GM21367 (cell line): ENCODE measurements around the gene HBS1L.

Source experiments
- ATAC-seq: cut with Tn5 transposase; IDR thresholded peaks from one replicate; pipeline ENCODE4 v1.9.1; 2021; ENCODE audit not compliant: unreplicated experiment

The HBS1L gene

GRCh38 chr6:135038335-135038734 is 16.3 kb downstream of the HBS1L start:
- no peak for ATAC-seq

- no peak for ATAC-seq
Observed at GRCh38 chr6:135037541-135037940, 17.1 kb downstream of the HBS1L start.

DNA sequence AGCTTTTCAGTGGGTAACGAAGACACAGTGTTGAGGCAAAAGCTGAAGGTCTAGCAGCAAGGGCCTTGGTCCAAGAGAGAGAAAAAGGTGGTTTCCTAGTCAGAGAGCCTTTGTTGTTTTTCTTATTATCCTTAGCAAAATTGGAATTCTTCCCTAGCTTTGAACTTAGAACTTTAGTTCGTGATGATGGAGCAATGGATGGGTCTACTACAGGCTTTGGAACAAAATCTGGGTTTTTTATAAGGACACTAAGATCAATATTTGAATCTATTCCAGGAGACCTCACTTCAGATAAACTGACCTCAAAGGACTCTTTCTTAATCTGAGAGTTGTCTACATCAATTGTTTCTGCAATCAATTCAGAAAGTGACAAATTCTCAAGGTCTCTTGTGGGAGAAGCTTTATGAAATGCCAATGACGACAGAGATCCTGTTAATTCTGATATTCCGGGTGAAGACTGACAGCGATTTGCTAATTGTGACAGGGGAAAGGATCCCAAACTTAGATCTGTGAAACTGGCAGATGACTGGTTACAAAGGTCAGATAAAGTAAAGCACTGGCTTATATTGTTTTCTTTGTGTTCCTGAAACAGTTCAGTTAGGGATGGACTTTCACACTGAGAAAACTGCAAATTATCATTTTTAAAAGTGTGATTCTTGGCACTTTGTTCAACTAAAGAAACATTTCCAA is 17.7 kb downstream of the HBS1L start:
- ATAC-seq: no peak

DNA sequence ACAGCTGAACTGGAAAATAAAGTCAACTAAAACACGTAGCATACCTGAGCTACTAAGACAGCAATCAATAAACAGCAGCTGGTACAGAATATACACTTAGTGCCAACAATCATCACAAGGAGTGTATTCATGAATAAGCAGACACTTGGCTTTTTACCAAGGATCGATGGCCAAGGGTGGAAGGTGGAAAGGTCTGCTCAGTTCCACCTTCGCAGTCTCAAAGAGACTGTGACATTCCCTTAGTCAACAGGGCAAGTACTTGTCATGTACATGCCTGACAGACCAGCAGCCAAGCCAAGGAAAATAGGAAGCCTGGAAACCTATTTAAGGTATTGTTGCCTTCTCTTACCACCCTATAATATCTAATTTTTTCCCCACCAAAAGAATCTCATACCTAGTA is 21.4 kb downstream of the HBS1L start:
- no peak for ATAC-seq

DNA sequence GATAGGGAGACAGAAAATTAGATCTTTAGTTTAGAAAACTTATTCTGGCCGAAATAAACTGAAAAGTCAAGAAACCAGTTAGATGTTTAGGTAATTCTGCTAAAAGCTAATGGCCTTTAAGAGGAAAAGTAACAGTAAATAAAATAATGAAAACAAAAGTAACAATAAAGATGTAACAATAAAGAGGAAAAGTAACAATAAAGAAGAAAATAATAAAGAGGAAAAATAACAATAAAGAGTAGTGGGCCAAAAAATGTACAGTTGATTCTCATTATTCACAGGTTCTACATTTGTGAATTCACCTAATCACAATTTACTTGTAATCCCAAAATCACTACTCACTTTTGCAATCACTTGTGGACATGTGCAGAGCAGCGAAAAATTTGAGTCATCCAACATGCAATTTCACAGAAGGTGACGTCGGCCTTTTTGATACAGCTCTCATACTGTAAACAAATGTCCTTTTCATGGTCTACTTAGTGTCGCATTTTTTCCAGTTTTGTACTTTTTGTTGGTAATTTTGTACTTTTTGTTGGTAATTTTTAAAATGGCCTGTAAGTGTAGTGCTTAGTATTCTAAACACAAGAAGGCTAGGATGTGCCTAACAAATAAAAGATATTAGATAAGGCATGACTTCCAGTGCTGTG is 24.0 kb downstream of the HBS1L start:
- ATAC-seq: no peak

GRCh38 chr6:135030056-135030473 is 24.6 kb downstream of the HBS1L start:
- peak; percentile 90 for ATAC-seq

GRCh38 chr6:135025775-135026174 is 28.8 kb downstream of the HBS1L start:
- no peak for ATAC-seq

GRCh38 chr6:135025175-135025574 is 29.4 kb downstream of the HBS1L start:
- ATAC-seq: no peak

- no peak for ATAC-seq
Observed at GRCh38 chr6:135022050-135022697, 32.4 kb downstream of the HBS1L start.

- no peak for ATAC-seq
Observed at GRCh38 chr6:135021310-135022049, 33.1 kb downstream of the HBS1L start.

DNA sequence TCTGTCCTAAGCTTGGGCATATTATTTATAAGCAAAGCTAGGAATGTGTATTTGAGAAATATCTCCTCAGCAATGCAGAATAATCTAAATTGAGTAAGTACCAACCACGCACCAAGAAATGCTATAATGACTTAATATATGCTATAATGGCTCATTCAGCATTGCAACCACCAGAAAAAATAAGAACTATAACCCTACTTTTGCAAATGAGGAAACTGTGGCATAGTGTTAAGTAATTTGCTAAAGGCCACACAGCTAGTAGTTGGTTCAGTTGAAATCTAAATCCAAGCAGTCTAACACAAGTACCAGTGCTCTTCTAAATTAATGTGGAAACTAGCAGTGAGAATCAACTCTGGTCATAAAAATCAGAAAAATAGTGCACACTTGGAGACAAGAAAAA is 35.7 kb downstream of the HBS1L start:
- no peak for ATAC-seq

DNA sequence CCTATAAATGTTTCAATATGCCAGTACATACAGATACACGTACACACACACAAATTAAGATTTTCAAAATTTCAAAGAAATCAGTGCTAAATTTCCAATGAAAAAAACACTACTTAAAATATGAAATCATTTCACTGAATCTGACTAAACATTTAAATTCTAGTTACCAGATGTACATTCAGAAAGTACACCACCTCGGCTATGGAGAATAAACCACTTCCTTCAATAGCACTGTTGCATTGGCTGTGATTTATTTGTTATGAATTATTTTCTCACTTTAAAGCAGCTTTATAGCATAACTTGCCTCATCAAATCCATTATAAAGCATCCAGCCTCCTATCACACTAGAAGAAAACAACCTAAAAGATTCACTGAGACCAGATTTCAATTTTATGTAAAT is 36.6 kb downstream of the HBS1L start:
- no peak for ATAC-seq

GRCh38 chr6:135014353-135014832 is 40.2 kb downstream of the HBS1L start:
- peak; percentile 85 for ATAC-seq

DNA sequence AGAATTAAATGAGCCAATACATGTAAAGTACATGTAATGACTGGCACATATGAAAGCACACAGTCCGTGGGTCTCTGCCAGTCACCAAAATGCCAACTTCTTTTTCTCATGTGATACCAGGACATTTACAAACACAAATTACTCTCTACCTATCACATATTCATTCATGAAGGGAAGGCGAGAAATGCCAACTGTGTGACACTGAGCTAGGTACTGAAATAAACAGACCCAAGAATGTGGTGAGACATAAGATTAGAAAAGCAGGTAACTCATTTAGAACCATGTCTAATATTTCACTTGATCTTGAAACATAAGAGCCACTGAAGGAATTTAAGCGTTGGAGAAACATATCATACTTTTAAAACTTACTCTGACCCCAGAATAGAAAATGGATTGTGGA is 41.4 kb downstream of the HBS1L start:
- ATAC-seq: no peak

- no peak for ATAC-seq
Observed at GRCh38 chr6:135012764-135013163, 41.9 kb downstream of the HBS1L start.

DNA sequence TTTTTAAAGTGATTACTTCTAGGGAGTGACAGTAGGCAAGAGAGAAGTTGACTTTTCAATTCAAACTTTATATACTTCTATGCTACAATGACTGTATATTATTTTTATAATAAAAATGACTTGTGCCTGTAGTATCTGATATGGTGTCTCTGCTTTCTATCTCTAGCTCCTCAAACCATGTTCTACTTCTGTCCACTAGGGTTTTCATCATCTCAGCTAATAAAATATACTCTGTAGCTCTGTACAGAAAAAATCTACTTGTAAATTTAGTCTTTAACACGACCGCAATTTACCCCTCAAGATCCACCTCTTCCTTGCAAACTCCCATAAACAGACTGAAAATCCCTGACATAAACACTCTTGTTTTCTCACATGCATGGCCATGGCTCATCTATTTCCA is 42.3 kb downstream of the HBS1L start:
- no peak for ATAC-seq

DNA sequence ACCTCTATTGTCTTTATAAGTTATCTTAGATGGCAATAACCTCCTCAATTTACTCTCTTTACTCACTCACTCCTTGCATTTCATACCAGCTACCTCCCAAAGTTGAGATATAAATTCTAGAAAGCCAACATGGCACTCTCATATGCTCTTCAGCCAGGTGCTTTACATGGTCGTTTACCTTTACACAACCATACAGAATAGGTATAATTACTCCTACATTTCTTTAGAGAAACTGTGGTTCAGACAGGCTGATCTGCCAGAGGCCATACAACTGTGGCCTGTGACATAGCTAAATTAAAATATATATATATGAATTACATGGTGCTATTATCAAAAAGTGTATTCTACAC is 45.7 kb downstream of the HBS1L start:
- ATAC-seq: no peak

DNA sequence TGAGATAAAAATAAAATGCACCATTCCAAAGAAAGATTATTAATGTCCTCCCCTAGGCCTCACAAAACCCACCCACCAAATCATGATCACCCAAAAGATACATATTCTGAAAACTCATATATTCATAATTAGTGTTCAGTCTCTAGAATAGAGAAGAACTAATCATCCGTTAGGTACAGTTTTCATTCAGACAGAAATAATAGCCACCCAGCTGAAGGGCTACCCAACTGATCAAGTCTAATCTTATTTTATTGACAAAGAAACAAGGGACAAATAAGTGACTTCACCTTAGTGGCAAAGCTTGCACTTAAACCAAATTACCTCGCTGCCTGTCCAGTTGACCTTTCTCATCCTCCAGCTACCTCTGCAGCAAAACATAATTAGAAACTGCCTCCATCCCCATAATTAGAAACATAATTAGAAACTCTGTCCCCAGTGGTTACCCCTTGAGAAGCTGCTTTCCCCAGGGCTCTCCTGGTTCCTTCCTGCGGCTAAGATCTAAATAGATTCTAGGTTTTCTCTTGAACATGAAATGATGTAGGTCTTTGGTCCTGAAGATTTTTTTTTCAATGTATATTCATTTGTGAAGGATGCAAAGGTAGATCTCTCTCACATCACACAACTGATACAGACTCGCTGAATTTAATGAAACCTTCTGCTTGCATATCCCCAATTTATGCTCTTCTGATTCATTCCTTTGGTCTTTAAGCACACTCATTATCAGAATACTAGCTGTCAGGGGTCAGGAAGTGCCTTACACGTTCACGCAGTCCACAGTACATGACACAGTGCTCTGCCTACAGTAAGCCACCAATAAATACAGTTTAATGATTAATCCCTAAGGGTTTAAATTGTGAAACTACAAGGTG is 46.3 kb downstream of the HBS1L start:
- peak; percentile 78 for ATAC-seq

- no peak for ATAC-seq
Observed at GRCh38 chr6:135006386-135006914, 48.2 kb downstream of the HBS1L start.

- ATAC-seq: no peak
Observed at GRCh38 chr6:135004399-135004798, 50.2 kb downstream of the HBS1L start.
